Mesenchymal stem cell (in vitro differentiated cells and primary cell): ENCODE results near the gene KHSRP.

Experiments
- DNase-seq: peaks from one replicate; pipeline ENCODE4 v3.0.0-alpha.2; 2013
- H2AFZ ChIP-seq: one replicate; pipeline ENCODE4 v1.6.1; 2013; ENCODE audit warnings: low read depth, mild to moderate bottlenecking, control low read depth, inconsistent platforms, low read length, moderate library complexity
- H2AK5ac ChIP-seq: 2 replicates; pipeline ENCODE4 v1.6.1; 2013; ENCODE audit warnings: low read length, moderate library complexity, mild to moderate bottlenecking, inconsistent platforms; ENCODE audit not compliant: severe bottlenecking
- H2BK120ac ChIP-seq: one replicate; pipeline ENCODE4 v1.6.1; 2013; ENCODE audit warnings: low read depth, mild to moderate bottlenecking, inconsistent platforms, low read length, moderate library complexity
- H2BK12ac ChIP-seq, 2 experiments: one replicate each; pipeline ENCODE4 v1.6.1; 2013; ENCODE audit warnings: inconsistent platforms in 2 of 2, low read length in 2 of 2, mild to moderate bottlenecking in 2 of 2, moderate library complexity in 2 of 2, control low read depth in 1 of 2
- H2BK15ac ChIP-seq: one replicate; pipeline ENCODE4 v1.6.1; 2013; ENCODE audit warnings: mild to moderate bottlenecking, low read depth, inconsistent platforms; ENCODE audit not compliant: poor library complexity, severe bottlenecking
- H2BK5ac ChIP-seq: 2 replicates; pipeline ENCODE4 v1.6.1; 2013; ENCODE audit warnings: low read depth, mild to moderate bottlenecking, low read length, control low read depth, inconsistent platforms; ENCODE audit not compliant: poor library complexity, severe bottlenecking
- H3K14ac ChIP-seq, 2 experiments: one replicate each; pipeline ENCODE4 v1.6.1; 2013; ENCODE audit warnings: inconsistent platforms in 2 of 2, low read length in 2 of 2, control low read depth in 1 of 2, mild to moderate bottlenecking in 1 of 2, moderate library complexity in 1 of 2
- H3K18ac ChIP-seq, 2 experiments: one replicate each; pipeline ENCODE4 v1.6.1; 2013; ENCODE audit warnings: inconsistent platforms in 2 of 2, low read length in 2 of 2, control low read depth in 1 of 2, low read depth in 1 of 2, mild to moderate bottlenecking in 1 of 2
- H3K23ac ChIP-seq, 2 experiments: one replicate each; pipeline ENCODE4 v1.6.1; 2013; ENCODE audit warnings: inconsistent platforms in 2 of 2, low read length in 2 of 2, mild to moderate bottlenecking in 2 of 2, moderate library complexity in 2 of 2, control low read depth in 1 of 2
- H3K27ac ChIP-seq: 2 replicates; pipeline ENCODE4 v1.5.1; 2013; ENCODE audit warnings: mild to moderate bottlenecking, moderate library complexity, low read length, control low read depth, inconsistent platforms; ENCODE audit not compliant: poor library complexity, severe bottlenecking
- H3K27me3 ChIP-seq, 2 experiments: 2 replicates each; pipeline versions ENCODE4 v1.6.1 to v1.7.0; 2013; ENCODE audit warnings: low read length in 2 of 2, mild to moderate bottlenecking in 2 of 2, moderate library complexity in 2 of 2, control low read depth in 1 of 2, inconsistent platforms in 1 of 2; ENCODE audit not compliant: control insufficient read depth in 1 of 2, insufficient read depth in 1 of 2
- H3K36me3 ChIP-seq, 2 experiments: 2 replicates each; pipeline versions ENCODE4 v1.6.1 to v1.7.0; 2013; ENCODE audit warnings: low read length in 2 of 2, control low read depth in 1 of 2, inconsistent platforms in 1 of 2, low read depth in 1 of 2, mild to moderate bottlenecking in 1 of 2; ENCODE audit not compliant: insufficient read depth in 2 of 2, control insufficient read depth in 1 of 2
- H3K4ac ChIP-seq, 2 experiments: one replicate each; pipeline ENCODE4 v1.6.1; 2013; ENCODE audit warnings: inconsistent platforms in 2 of 2, low read length in 2 of 2, mild to moderate bottlenecking in 2 of 2, moderate library complexity in 2 of 2, control low read depth in 1 of 2, low read depth in 1 of 2
- H3K4me1 ChIP-seq: 2 replicates; pipeline ENCODE4 v1.6.1; 2013; ENCODE audit warnings: low read depth, low read length, control low read depth; ENCODE audit not compliant: control insufficient read depth, insufficient read depth
- H3K4me2 ChIP-seq: 2 replicates; pipeline ENCODE4 v1.6.1; 2013; ENCODE audit warnings: low read length, mild to moderate bottlenecking, inconsistent platforms; ENCODE audit not compliant: poor library complexity, severe bottlenecking
- H3K4me3 ChIP-seq, 2 experiments: 2 replicates each; pipeline versions ENCODE4 v1.5.1 to v1.7.0; 2013; ENCODE audit warnings: low read length in 2 of 2, mild to moderate bottlenecking in 2 of 2, control low read depth in 1 of 2, low read depth in 1 of 2; ENCODE audit not compliant: insufficient read depth in 1 of 2
- H3K79me1 ChIP-seq: replicated peaks from 2 replicates; pipeline ENCODE4 v1.6.1; 2013; ENCODE audit warnings: mild to moderate bottlenecking, control low read depth, low read length, inconsistent platforms; ENCODE audit not compliant: poor library complexity, severe bottlenecking
- H3K9ac ChIP-seq: 2 replicates; pipeline ENCODE4 v1.7.0; 2013; ENCODE audit warnings: mild to moderate bottlenecking, low read length, moderate library complexity
- H3K9me3 ChIP-seq: 2 replicates; pipeline ENCODE4 v1.7.0; 2013; ENCODE audit warnings: mild to moderate bottlenecking, low read length; ENCODE audit not compliant: control insufficient read depth
- H4K8ac ChIP-seq: one replicate; pipeline ENCODE4 v1.6.1; 2013; ENCODE audit warnings: inconsistent platforms, mild to moderate bottlenecking, low read length, moderate library complexity
- H4K91ac ChIP-seq: one replicate; pipeline ENCODE4 v1.6.1; 2013; ENCODE audit warnings: mild to moderate bottlenecking, low read length, inconsistent platforms
- WGBS: methylation state at CpG from one replicate; pipeline ENCODE4 v1.1.7; 2013; ENCODE audit warnings: mixed read lengths; 5-methylcytosine and 5-hydroxymethylcytosine counted together

Gene KHSRP

DNA sequence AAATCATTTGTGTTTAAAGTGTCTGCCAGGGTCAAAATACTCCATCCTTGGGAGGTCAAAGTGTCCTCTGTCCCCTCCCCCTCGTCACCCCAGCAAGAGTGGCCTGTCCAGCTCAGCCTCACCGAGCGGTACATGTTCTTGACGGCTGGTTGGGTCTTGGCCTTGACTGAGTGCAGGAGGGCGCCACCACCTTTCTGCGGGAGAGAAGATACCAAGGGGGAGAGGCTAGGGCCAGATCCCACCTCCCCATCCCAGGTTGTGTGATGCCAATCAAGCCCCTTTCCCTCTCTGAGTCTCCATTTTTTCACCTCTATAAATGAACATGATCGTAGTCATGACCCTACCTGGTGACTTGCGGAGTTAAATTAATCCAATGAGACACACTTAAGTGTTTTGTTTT, 45.6 kb upstream of the KHSRP start:
- Histone ChIP-seq H3K4ac (no peak overlapping the region), H3K79me1 (no peaks in the 10 kb centered on the region), H2BK120ac (no peak overlapping the region), H2BK15ac (no peak overlapping the region), H2AFZ (no peak overlapping the region), H3K4me2 (no peak overlapping the region), H3K27me3 (peaks cover 11 to 61% of the 10 kb centered on the region in 2 experiments), H3K9me3 (no peaks in the 10 kb centered on the region), H3K9ac (no peak overlapping the region), H4K8ac (no peak overlapping the region), H3K4me3 (no peak overlapping the region), H3K36me3 (peaks cover 0 to 19% of the 10 kb centered on the region in 2 experiments), H4K91ac (no peak overlapping the region), H3K23ac (no peak overlapping the region), H2AK5ac (no peak overlapping the region), H3K18ac (no peak overlapping the region), H3K14ac (no peak overlapping the region), H3K4me1 (peaks cover 1% of the 10 kb centered on the region), H3K27ac (no peak overlapping the region), H2BK12ac (no peak overlapping the region), H2BK5ac (no peak overlapping the region)
- no peak for DNase-seq
- WGBS = 85% methylated on average over 8 of the region's 8 CpGs

DNA sequence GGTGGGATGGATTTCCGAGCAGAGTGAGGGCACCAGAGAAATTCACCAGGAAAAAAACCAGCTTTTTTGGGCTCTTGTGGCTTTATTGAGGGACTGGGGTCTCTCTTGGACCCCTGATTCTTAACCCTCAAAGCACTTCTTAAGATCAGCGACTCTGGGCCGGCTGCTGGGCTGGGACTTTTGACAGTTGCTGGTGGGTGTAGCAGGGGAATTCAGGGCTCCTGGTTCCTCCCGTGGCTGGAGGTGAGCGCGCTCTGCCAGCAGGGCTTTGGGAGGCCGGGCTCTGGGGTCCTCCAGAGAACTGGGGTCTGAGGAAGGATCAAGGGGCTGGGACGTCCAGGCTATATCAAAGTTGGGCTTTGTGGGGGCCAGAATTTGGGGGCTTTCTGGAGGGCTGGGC, 42.8 kb upstream of the KHSRP start:
- Histone ChIP-seq H3K9me3 (no peaks in the 10 kb centered on the region), H3K18ac (no peak overlapping the region), H2AK5ac (no peak overlapping the region), H2AFZ (no peak overlapping the region), H3K23ac (no peak overlapping the region), H4K91ac (no peak overlapping the region), H3K27ac (no peak overlapping the region), H3K4me2 (no peak overlapping the region), H3K4me1 (peaks cover 17% of the 10 kb centered on the region), H3K27me3 (peaks cover 4 to 63% of the 10 kb centered on the region in 2 experiments), H2BK15ac (no peak overlapping the region), H2BK12ac (no peak overlapping the region), H3K4ac (no peak overlapping the region), H4K8ac (no peak overlapping the region), H2BK120ac (no peak overlapping the region), H3K36me3 (peaks cover 0 to 19% of the 10 kb centered on the region in 2 experiments), H3K9ac (no peak overlapping the region), H3K79me1 (no peaks in the 10 kb centered on the region), H3K14ac (no peak overlapping the region), H2BK5ac (no peak overlapping the region), H3K4me3 (no peak overlapping the region)
- no peak for DNase-seq
- WGBS = 76% methylated on average over 8 of the region's 8 CpGs

GRCh38 chr19:6466526-6467248, 42.1 kb upstream of the KHSRP start:
- Histone ChIP-seq H3K79me1 (no peaks in the 10 kb centered on the region), H4K91ac (no peak overlapping the region), H3K9me3 (no peaks in the 10 kb centered on the region), H3K18ac (no peak overlapping the region), H2BK5ac (no peak overlapping the region), H2BK12ac (no peak overlapping the region), H3K23ac (no peak overlapping the region), H3K27ac (no peak overlapping the region), H3K14ac (no peak overlapping the region), H2AK5ac (no peak overlapping the region), H3K36me3 (peaks cover 0 to 19% of the 10 kb centered on the region in 2 experiments), H2BK15ac (no peak overlapping the region), H2AFZ (no peak overlapping the region), H2BK120ac (no peak overlapping the region), H3K27me3 (peaks cover 4 to 66% of the 10 kb centered on the region in 2 experiments), H3K4me3 (no peak overlapping the region), H4K8ac (no peak overlapping the region), H3K4me2 (no peak overlapping the region), H3K4me1 (peaks cover 17% of the 10 kb centered on the region), H3K4ac (no peak overlapping the region), H3K9ac (no peak overlapping the region)
- DNase-seq = no peak
- WGBS = 96% methylated on average over 21 of the region's 21 CpGs

- H3K14ac ChIP-seq = no peak overlapping the region
- no peak overlapping the region for H3K4ac ChIP-seq
- no peak overlapping the region for H2AK5ac ChIP-seq
- no peak overlapping the region for H3K9ac ChIP-seq
- no peak overlapping the region for H3K4me3 ChIP-seq
- 91% methylated on average over 8 of the region's 8 CpGs for WGBS
- no peak overlapping the region for H4K91ac ChIP-seq
- H3K79me1 ChIP-seq = no peaks in the 10 kb centered on the region
- no peak overlapping the region for H2AFZ ChIP-seq
- H3K4me1 ChIP-seq = peaks cover 17% of the 10 kb centered on the region
- no peak overlapping the region for H2BK5ac ChIP-seq
- H3K23ac ChIP-seq = no peak overlapping the region
- no peak overlapping the region for H3K27ac ChIP-seq
- no peak overlapping the region for H3K18ac ChIP-seq
- H2BK12ac ChIP-seq = no peak overlapping the region
- H2BK15ac ChIP-seq = no peak overlapping the region
- H3K36me3 ChIP-seq = peaks cover 0 to 19% of the 10 kb centered on the region in 2 experiments
- peaks cover 4 to 60% of the 10 kb centered on the region in 2 experiments for H3K27me3 ChIP-seq
- H2BK120ac ChIP-seq = no peak overlapping the region
- no peak overlapping the region for H4K8ac ChIP-seq
- no peaks in the 10 kb centered on the region for H3K9me3 ChIP-seq
- DNase-seq = no peak
- no peak overlapping the region for H3K4me2 ChIP-seq
These were observed 41.1 kb upstream of the KHSRP start for GRCh38 chr19:6465663-6466062.
